ENCODE measurements around the gene IFT57. TPM values are rescaled to one million over a fixed set of nuclear protein-coding genes. Genes with fewer than 3 reads are reported as not detected.

IFT57 gene
- total and polyA plus RNA-seq, 5 donors from 2014 or later: 29.1 to 46.9 (median 41.2) TPM

- H3K27ac Mint-ChIP-seq: no peak overlapping the region
- no peaks in the 10 kb centered on the region for H3K27me3 ChIP-seq (ENCODE audit: control insufficient read depth, insufficient read depth, low read length)
- peaks cover 4% of the 10 kb centered on the region for H3K27me3 Mint-ChIP-seq
- no peaks in the 10 kb centered on the region for H3K4me1 ChIP-seq (ENCODE audit: control insufficient read depth, insufficient read depth, low read length, poor library complexity, severe bottlenecking)
- no peaks in the 10 kb centered on the region for H3K9me3 ChIP-seq (ENCODE audit: control insufficient read depth in 2 of 2, low read length in 2 of 2)
- no peaks in the 10 kb centered on the region for H3K9me3 Mint-ChIP-seq
- H3K27ac ChIP-seq (ENCODE audit: insufficient read depth, low read length, poor library complexity, severe bottlenecking): no peak overlapping the region
- no peak for DNase-seq
- no peak overlapping the region for H3K4me3 ChIP-seq (ENCODE audit: low read depth, low read length)
- ATAC-seq (ENCODE audit: low read depth in 2 of 2): no peak
- H3K36me3 ChIP-seq (ENCODE audit: control insufficient read depth, insufficient read depth, low read length): no peaks in the 10 kb centered on the region
- no peak overlapping the region for H3K4me3 Mint-ChIP-seq
- H3K4me1 Mint-ChIP-seq: no peaks in the 10 kb centered on the region
- H3K36me3 Mint-ChIP-seq: no peaks in the 10 kb centered on the region
Observed at GRCh38 chr3:108250626-108251025, 28.4 kb upstream of the IFT57 start.

GRCh38 chr3:108243243-108243642 is 21.0 kb upstream of the IFT57 start:
- no peak for ATAC-seq (ENCODE audit: low read depth in 2 of 2)
- H3K4me3 Mint-ChIP-seq: no peak overlapping the region

GRCh38 chr3:108242776-108243175 is 20.6 kb upstream of the IFT57 start:
- Histone ChIP-seq H3K4me1 (ENCODE audit: control insufficient read depth, insufficient read depth, low read length, poor library complexity, severe bottlenecking) (no peaks in the 10 kb centered on the region), H3K9me3 (ENCODE audit: control insufficient read depth in 2 of 2, low read length in 2 of 2) (no peaks in the 10 kb centered on the region), H3K4me3 (ENCODE audit: low read depth, low read length) (no peak overlapping the region), H3K27ac (ENCODE audit: insufficient read depth, low read length, poor library complexity, severe bottlenecking) (no peak overlapping the region), H3K36me3 (ENCODE audit: control insufficient read depth, insufficient read depth, low read length) (no peaks in the 10 kb centered on the region), H3K27me3 (ENCODE audit: control insufficient read depth, insufficient read depth, low read length) (no peaks in the 10 kb centered on the region)
- Mint-ChIP-seq H3K27ac (no peak overlapping the region), H3K36me3 (no peaks in the 10 kb centered on the region), H3K9me3 (peaks cover 0 to 1% (median 0%) of the 10 kb centered on the region in 7 donors), H3K27me3 (peaks cover 4% of the 10 kb centered on the region), H3K4me1 (no peaks in the 10 kb centered on the region), H3K4me3 (peak overlapping the region in 1 of 4 donors; percentile 80)
- no peak for ATAC-seq (ENCODE audit: low read depth in 2 of 2)
- DNase-seq: no peak

More at GRCh38 chr3:108243243-108243642, 21.0 kb upstream of the IFT57 start:
- Histone ChIP-seq H3K27me3 (ENCODE audit: control insufficient read depth, insufficient read depth, low read length) (no peaks in the 10 kb centered on the region), H3K36me3 (ENCODE audit: control insufficient read depth, insufficient read depth, low read length) (no peaks in the 10 kb centered on the region), H3K27ac (ENCODE audit: insufficient read depth, low read length, poor library complexity, severe bottlenecking) (no peak overlapping the region), H3K9me3 (ENCODE audit: control insufficient read depth in 2 of 2, low read length in 2 of 2) (no peaks in the 10 kb centered on the region), H3K4me3 (ENCODE audit: low read depth, low read length) (no peak overlapping the region), H3K4me1 (ENCODE audit: control insufficient read depth, insufficient read depth, low read length, poor library complexity, severe bottlenecking) (no peaks in the 10 kb centered on the region)
- peaks cover 0 to 1% (median 0%) of the 10 kb centered on the region in 7 donors for H3K9me3 Mint-ChIP-seq
- no peak overlapping the region for H3K27ac Mint-ChIP-seq
- no peaks in the 10 kb centered on the region for H3K36me3 Mint-ChIP-seq
- DNase-seq: no peak
- no peaks in the 10 kb centered on the region for H3K4me1 Mint-ChIP-seq
- peaks cover 4% of the 10 kb centered on the region for H3K27me3 Mint-ChIP-seq

- no peaks in the 10 kb centered on the region for H3K4me1 Mint-ChIP-seq
- Histone ChIP-seq H3K27me3 (ENCODE audit: control insufficient read depth, insufficient read depth, low read length) (no peaks in the 10 kb centered on the region), H3K9me3 (ENCODE audit: control insufficient read depth in 2 of 2, low read length in 2 of 2) (no peaks in the 10 kb centered on the region), H3K36me3 (ENCODE audit: control insufficient read depth, insufficient read depth, low read length) (no peaks in the 10 kb centered on the region), H3K4me1 (ENCODE audit: control insufficient read depth, insufficient read depth, low read length, poor library complexity, severe bottlenecking) (no peaks in the 10 kb centered on the region), H3K4me3 (ENCODE audit: low read depth, low read length) (no peak overlapping the region), H3K27ac (ENCODE audit: insufficient read depth, low read length, poor library complexity, severe bottlenecking) (no peak overlapping the region)
- H3K27ac Mint-ChIP-seq: no peak overlapping the region
- H3K27me3 Mint-ChIP-seq: peaks cover 4% of the 10 kb centered on the region
- no peaks in the 10 kb centered on the region for H3K36me3 Mint-ChIP-seq
- no peak for DNase-seq
- peaks cover 0 to 1% (median 0%) of the 10 kb centered on the region in 7 donors for H3K9me3 Mint-ChIP-seq
- no peak overlapping the region for H3K4me3 Mint-ChIP-seq
- ATAC-seq (ENCODE audit: low read depth in 2 of 2): no peak
Observed at GRCh38 chr3:108241721-108242120, 19.5 kb upstream of the IFT57 start.

GRCh38 chr3:108241146-108241545 is 18.9 kb upstream of the IFT57 start:
- DNase-seq: no peak

GRCh38 chr3:108239082-108239481 is 16.9 kb upstream of the IFT57 start:
- H3K9me3 ChIP-seq (ENCODE audit: control insufficient read depth in 2 of 2, low read length in 2 of 2): no peaks in the 10 kb centered on the region
- ATAC-seq (ENCODE audit: low read depth in 2 of 2): no peak
- no peaks in the 10 kb centered on the region for H3K36me3 ChIP-seq (ENCODE audit: control insufficient read depth, insufficient read depth, low read length)
- Mint-ChIP-seq H3K27ac (no peak overlapping the region), H3K36me3 (no peaks in the 10 kb centered on the region), H3K9me3 (no peaks in the 10 kb centered on the region), H3K4me1 (no peaks in the 10 kb centered on the region), H3K27me3 (no peaks in the 10 kb centered on the region), H3K4me3 (no peak overlapping the region)
- H3K27me3 ChIP-seq (ENCODE audit: control insufficient read depth, insufficient read depth, low read length): no peaks in the 10 kb centered on the region
- H3K4me1 ChIP-seq (ENCODE audit: control insufficient read depth, insufficient read depth, low read length, poor library complexity, severe bottlenecking): no peaks in the 10 kb centered on the region
- no peak overlapping the region for H3K27ac ChIP-seq (ENCODE audit: insufficient read depth, low read length, poor library complexity, severe bottlenecking)
- DNase-seq: no peak
- no peak overlapping the region for H3K4me3 ChIP-seq (ENCODE audit: low read depth, low read length)

More at GRCh38 chr3:108241146-108241545, 18.9 kb upstream of the IFT57 start:
- Mint-ChIP-seq H3K27me3 (no peaks in the 10 kb centered on the region), H3K36me3 (no peaks in the 10 kb centered on the region), H3K4me1 (no peaks in the 10 kb centered on the region), H3K27ac (no peak overlapping the region), H3K9me3 (peaks cover 0 to 1% (median 0%) of the 10 kb centered on the region in 7 donors), H3K4me3 (no peak overlapping the region)
- no peak overlapping the region for H3K4me3 ChIP-seq (ENCODE audit: low read depth, low read length)
- no peaks in the 10 kb centered on the region for H3K36me3 ChIP-seq (ENCODE audit: control insufficient read depth, insufficient read depth, low read length)
- H3K9me3 ChIP-seq (ENCODE audit: control insufficient read depth in 2 of 2, low read length in 2 of 2): no peaks in the 10 kb centered on the region
- no peak overlapping the region for H3K27ac ChIP-seq (ENCODE audit: insufficient read depth, low read length, poor library complexity, severe bottlenecking)
- no peaks in the 10 kb centered on the region for H3K27me3 ChIP-seq (ENCODE audit: control insufficient read depth, insufficient read depth, low read length)
- no peaks in the 10 kb centered on the region for H3K4me1 ChIP-seq (ENCODE audit: control insufficient read depth, insufficient read depth, low read length, poor library complexity, severe bottlenecking)
- ATAC-seq (ENCODE audit: low read depth in 2 of 2): no peak

- Mint-ChIP-seq H3K9me3 (peaks cover 0 to 2% (median 0%) of the 10 kb centered on the region in 7 donors), H3K27me3 (peaks cover 4% of the 10 kb centered on the region), H3K4me3 (no peak overlapping the region), H3K4me1 (no peaks in the 10 kb centered on the region), H3K36me3 (no peaks in the 10 kb centered on the region), H3K27ac (peak overlapping the region in 1 of 3 donors; percentile 13)
- Histone ChIP-seq H3K36me3 (ENCODE audit: control insufficient read depth, insufficient read depth, low read length) (no peaks in the 10 kb centered on the region), H3K4me1 (ENCODE audit: control insufficient read depth, insufficient read depth, low read length, poor library complexity, severe bottlenecking) (no peaks in the 10 kb centered on the region), H3K9me3 (ENCODE audit: control insufficient read depth in 2 of 2, low read length in 2 of 2) (no peaks in the 10 kb centered on the region), H3K27ac (ENCODE audit: insufficient read depth, low read length, poor library complexity, severe bottlenecking) (no peak overlapping the region), H3K27me3 (ENCODE audit: control insufficient read depth, insufficient read depth, low read length) (no peaks in the 10 kb centered on the region), H3K4me3 (ENCODE audit: low read depth, low read length) (no peak overlapping the region)
- ATAC-seq (ENCODE audit: low read depth in 2 of 2): no peak
- no peak for DNase-seq
Observed at GRCh38 chr3:108235290-108235689, 13.1 kb upstream of the IFT57 start.

- Histone ChIP-seq H3K4me1 (ENCODE audit: control insufficient read depth, insufficient read depth, low read length, poor library complexity, severe bottlenecking) (no peaks in the 10 kb centered on the region), H3K36me3 (ENCODE audit: control insufficient read depth, insufficient read depth, low read length) (no peaks in the 10 kb centered on the region), H3K27me3 (ENCODE audit: control insufficient read depth, insufficient read depth, low read length) (no peaks in the 10 kb centered on the region), H3K9me3 (ENCODE audit: control insufficient read depth in 2 of 2, low read length in 2 of 2) (no peaks in the 10 kb centered on the region), H3K27ac (ENCODE audit: insufficient read depth, low read length, poor library complexity, severe bottlenecking) (no peak overlapping the region), H3K4me3 (ENCODE audit: low read depth, low read length) (no peak overlapping the region)
- H3K4me3 Mint-ChIP-seq: no peak overlapping the region
- H3K27ac Mint-ChIP-seq: no peak overlapping the region
- no peaks in the 10 kb centered on the region for H3K4me1 Mint-ChIP-seq
- no peaks in the 10 kb centered on the region for H3K36me3 Mint-ChIP-seq
- H3K27me3 Mint-ChIP-seq: peaks cover 4% of the 10 kb centered on the region
- ATAC-seq (ENCODE audit: low read depth in 2 of 2) (no peak), DNase-seq (no peak)
- peaks cover 0 to 2% (median 0%) of the 10 kb centered on the region in 7 donors for H3K9me3 Mint-ChIP-seq
Observed at GRCh38 chr3:108234387-108234957, 12.2 kb upstream of the IFT57 start.

Measured in CD4-positive, CD25-positive, alpha-beta regulatory T cell (primary cell).